Muscle of back (tissue), 11 donors: ENCODE results near the gene CARS1. TPM values are rescaled to one million over a fixed set of nuclear protein-coding genes. Genes with fewer than 3 reads are reported as not detected.

Experiments
- DNase-seq, 3 donors: peaks; one replicate each; pipeline versions ENCODE4 v3.0.0 to v3.0.0-alpha.2; 2013
- polyA plus RNA-seq, 10 donors: library from polyadenylated mRNA; unstranded; fragments of 120-200 nt; gene quantifications; one replicate each; pipeline ENCODE4 v1.2.1, GENCODE V29; 2013; ENCODE audit not compliant: insufficient read length in 10 of 10

CARS1 gene
- polyA plus RNA-seq, 10 donors = 20.0 to 25.9 (median 21.3) TPM

GRCh38 chr11:2960139-2960538, 97.1 kb downstream of the CARS1 start:
- DNase-seq = no peak

- no peak for DNase-seq
Observed at GRCh38 chr11:2958251-2958650, 99.0 kb downstream of the CARS1 start.

- no peak for DNase-seq
Observed at GRCh38 chr11:2955906-2956476, 101.2 kb downstream of the CARS1 start.

GRCh38 chr11:2954263-2954662, 103.0 kb downstream of the CARS1 start:
- no peak for DNase-seq

GRCh38 chr11:2952290-2952689, 104.9 kb downstream of the CARS1 start:
- DNase-seq = no peak

GRCh38 chr11:2951231-2952110, 105.8 kb downstream of the CARS1 start:
- DNase-seq = no peak

Other genes with a start within 250 kb of the CARS1 start
- 100 to 1,000 TPM; 135 to 206 (median 171) TPM for gene CDKN1C, start 171.6 kb downstream of the CARS1 start, polyA plus RNA-seq
- gene PHLDA2, start 128.0 kb downstream of the CARS1 start, polyA plus RNA-seq = 1 to 10 TPM in 1 of 10 donors, under 1 TPM in 8, not detected in 1; 0.30 to 1.3 (median 0.63) TPM
- gene NAP1L4, start 65.1 kb downstream of the CARS1 start, polyA plus RNA-seq = 100 to 1,000 TPM in 8 of 10 donors, 10 to 100 TPM in 2; 95.8 to 147 (median 120) TPM
- gene OSBPL5, start 107.9 kb upstream of the CARS1 start, polyA plus RNA-seq = 10 to 100 TPM; 11.4 to 21.7 (median 14.6) TPM
- gene MRGPRG, start 161.4 kb upstream of the CARS1 start, polyA plus RNA-seq = not detected
- not detected for gene MRGPRE, start 175.0 kb upstream of the CARS1 start, polyA plus RNA-seq